GM18498 (cell line): ENCODE results near the gene LRP1B.

Experiments
- ATAC-seq: cut with Tn5 transposase; IDR thresholded peaks from one replicate; pipeline ENCODE4 v1.9.1; 2021; ENCODE audit warnings: mild to moderate bottlenecking, moderate library complexity; ENCODE audit not compliant: unreplicated experiment

Gene LRP1B

GRCh38 chr2:141782574-141782973 is 348.2 kb downstream of the LRP1B start:
- no peak for ATAC-seq

GRCh38 chr2:141778315-141778835 is 352.4 kb downstream of the LRP1B start:
- ATAC-seq: no peak

- ATAC-seq: no peak
Observed at GRCh38 chr2:141770530-141770929, 360.3 kb downstream of the LRP1B start.

GRCh38 chr2:141767691-141768090 is 363.1 kb downstream of the LRP1B start:
- ATAC-seq: no peak

GRCh38 chr2:141767051-141767450 is 363.8 kb downstream of the LRP1B start:
- ATAC-seq: no peak

- ATAC-seq: no peak
Observed at GRCh38 chr2:141766225-141766624, 364.6 kb downstream of the LRP1B start.

- ATAC-seq: no peak
Observed at GRCh38 chr2:141748616-141749015, 382.2 kb downstream of the LRP1B start.

- ATAC-seq: no peak
Observed at GRCh38 chr2:141741652-141742051, 389.2 kb downstream of the LRP1B start.

- no peak for ATAC-seq
Observed at GRCh38 chr2:141737492-141738255, 393.1 kb downstream of the LRP1B start.

GRCh38 chr2:141736466-141736865 is 394.4 kb downstream of the LRP1B start:
- no peak for ATAC-seq

GRCh38 chr2:141728886-141729285 is 401.9 kb downstream of the LRP1B start:
- no peak for ATAC-seq

- no peak for ATAC-seq
Observed at GRCh38 chr2:141728142-141728541, 402.7 kb downstream of the LRP1B start.

- no peak for ATAC-seq
Observed at GRCh38 chr2:141724426-141724825, 406.4 kb downstream of the LRP1B start.

GRCh38 chr2:141723814-141724213 is 407.0 kb downstream of the LRP1B start:
- no peak for ATAC-seq

GRCh38 chr2:141720476-141720875 is 410.3 kb downstream of the LRP1B start:
- ATAC-seq: no peak

GRCh38 chr2:141714496-141714895 is 416.3 kb downstream of the LRP1B start:
- no peak for ATAC-seq

- ATAC-seq: no peak
Observed at GRCh38 chr2:141711627-141712026, 419.2 kb downstream of the LRP1B start.

- no peak for ATAC-seq
Observed at GRCh38 chr2:141710589-141711239, 420.1 kb downstream of the LRP1B start.

- no peak for ATAC-seq
Observed at GRCh38 chr2:141709756-141710155, 421.1 kb downstream of the LRP1B start.

GRCh38 chr2:141707486-141707885 is 423.3 kb downstream of the LRP1B start:
- ATAC-seq: no peak

- no peak for ATAC-seq
Observed at GRCh38 chr2:141704541-141704940, 426.3 kb downstream of the LRP1B start.

GRCh38 chr2:141703501-141703900 is 427.3 kb downstream of the LRP1B start:
- no peak for ATAC-seq
